ENCODE measurements around the gene RBMS3. TPM values are rescaled to one million over a fixed set of nuclear protein-coding genes. Genes with fewer than 3 reads are reported as not detected.
"Not testable (repeated sequence)": the region's sequence is repeated elsewhere in the genome, so short reads cannot be mapped to it uniquely, and the experiment has no call there.

The RBMS3 gene
- total RNA-seq, 3 donors from 2014 or later, result 48.4 to 117 (median 103) TPM

DNA sequence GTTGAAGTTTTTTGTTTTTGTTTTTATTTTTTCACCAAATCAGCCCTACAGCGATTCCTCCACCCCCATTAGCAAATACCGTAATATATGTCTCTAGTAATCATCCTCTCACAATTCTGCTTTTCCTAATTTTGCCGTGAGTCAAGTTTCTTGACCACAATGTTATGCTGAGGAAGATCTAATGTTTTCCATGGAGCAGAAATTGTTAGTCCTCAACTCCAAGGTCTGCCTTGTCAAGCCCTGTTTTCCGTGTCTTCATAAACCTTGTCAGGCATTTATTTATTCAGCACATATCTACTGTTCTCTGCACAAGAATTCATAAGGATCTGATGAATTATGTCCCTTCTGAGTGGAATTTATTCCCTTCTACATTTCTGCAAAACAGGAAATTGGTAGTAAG lies 372.8 kb downstream of the RBMS3 start:
- H3K27ac ChIP-seq, result no peak overlapping the region
- H3K9me3 ChIP-seq, result no peaks in the 10 kb centered on the region
- no peak overlapping the region for H3K4me3 ChIP-seq
- TF ChIP-seq, protein P1, sequence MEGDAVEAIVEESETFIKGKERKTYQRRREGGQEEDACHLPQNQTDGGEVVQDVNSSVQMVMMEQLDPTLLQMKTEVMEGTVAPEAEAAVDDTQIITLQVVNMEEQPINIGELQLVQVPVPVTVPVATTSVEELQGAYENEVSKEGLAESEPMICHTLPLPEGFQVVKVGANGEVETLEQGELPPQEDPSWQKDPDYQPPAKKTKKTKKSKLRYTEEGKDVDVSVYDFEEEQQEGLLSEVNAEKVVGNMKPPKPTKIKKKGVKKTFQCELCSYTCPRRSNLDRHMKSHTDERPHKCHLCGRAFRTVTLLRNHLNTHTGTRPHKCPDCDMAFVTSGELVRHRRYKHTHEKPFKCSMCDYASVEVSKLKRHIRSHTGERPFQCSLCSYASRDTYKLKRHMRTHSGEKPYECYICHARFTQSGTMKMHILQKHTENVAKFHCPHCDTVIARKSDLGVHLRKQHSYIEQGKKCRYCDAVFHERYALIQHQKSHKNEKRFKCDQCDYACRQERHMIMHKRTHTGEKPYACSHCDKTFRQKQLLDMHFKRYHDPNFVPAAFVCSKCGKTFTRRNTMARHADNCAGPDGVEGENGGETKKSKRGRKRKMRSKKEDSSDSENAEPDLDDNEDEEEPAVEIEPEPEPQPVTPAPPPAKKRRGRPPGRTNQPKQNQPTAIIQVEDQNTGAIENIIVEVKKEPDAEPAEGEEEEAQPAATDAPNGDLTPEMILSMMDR (IDR thresholded peaks at IDR 0.05), result no peak
- TF ChIP-seq POLR2AphosphoS5 (IDR thresholded peaks at IDR 0.05), result no peak
- no peak for TF ChIP-seq POLR2A (IDR thresholded peaks at IDR 0.05)
- no peaks in the 10 kb centered on the region for H3K27me3 ChIP-seq
- DNase-seq (ENCODE audit: low spot score in 2 of 2), result no peak
- intact Hi-C loops (cut with DNase I; ENCODE audit: low total_unique reads), result no loop called here
- H3K36me3 ChIP-seq, result no peaks in the 10 kb centered on the region
- H3K4me1 ChIP-seq, result no peaks in the 10 kb centered on the region

DNA sequence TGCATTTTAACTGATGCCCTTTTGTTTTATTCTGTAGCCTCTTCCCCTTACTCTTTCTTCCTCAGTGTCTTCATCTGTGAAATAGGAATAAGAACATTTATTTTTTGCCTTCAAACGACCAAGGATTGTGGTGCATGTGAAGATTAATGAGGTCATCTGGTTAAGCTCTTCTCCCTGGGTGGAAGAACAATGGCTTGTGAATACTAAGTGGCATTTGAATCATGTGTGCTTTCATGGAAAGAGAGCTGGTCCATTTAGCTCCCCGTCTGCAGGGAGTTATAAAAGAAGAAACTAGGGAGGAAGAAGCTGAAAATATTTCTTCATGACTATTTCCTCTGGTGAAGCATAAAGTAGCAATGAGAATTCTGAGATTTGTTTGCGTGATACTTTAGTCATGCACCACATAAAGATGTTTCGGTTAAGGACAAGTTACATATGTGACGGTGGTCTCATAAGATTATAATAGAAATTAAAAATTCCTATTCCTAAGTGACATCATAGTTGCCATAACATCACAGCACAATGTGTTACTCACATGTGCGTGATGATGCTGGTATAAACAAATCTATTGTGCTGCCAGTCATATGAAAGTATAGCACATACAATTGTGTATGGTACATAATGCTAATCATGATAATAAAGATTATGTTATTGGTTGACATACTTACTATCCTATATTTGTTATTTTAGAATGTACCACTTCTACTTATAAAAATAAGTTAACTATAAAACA lies 374.3 kb downstream of the RBMS3 start:
- TF ChIP-seq POLR2AphosphoS5 (IDR thresholded peaks at IDR 0.05), result no peak
- TF ChIP-seq POLR2A (IDR thresholded peaks at IDR 0.05), result no peak
- TF ChIP-seq, protein P1 (IDR thresholded peaks at IDR 0.05), result no peak
- Histone ChIP-seq H3K4me3 (no peak overlapping the region), H3K27ac (no peak overlapping the region), H3K4me1 (no peaks in the 10 kb centered on the region), H3K27me3 (no peaks in the 10 kb centered on the region), H3K36me3 (no peaks in the 10 kb centered on the region), H3K9me3 (no peaks in the 10 kb centered on the region)
- intact Hi-C loops (cut with DNase I; ENCODE audit: low total_unique reads), result no loop called here
- no peak for DNase-seq (ENCODE audit: low spot score in 2 of 2)

GRCh38 chr3:29665688-29666087 lies 384.8 kb downstream of the RBMS3 start:
- DNase-seq (ENCODE audit: low spot score in 2 of 2), result no peak
- Histone ChIP-seq H3K4me1 (no peaks in the 10 kb centered on the region), H3K36me3 (no peaks in the 10 kb centered on the region), H3K27ac (no peak overlapping the region), H3K9me3 (no peaks in the 10 kb centered on the region), H3K27me3 (no peaks in the 10 kb centered on the region), H3K4me3 (no peak overlapping the region)
- intact Hi-C loops (cut with DNase I; ENCODE audit: low total_unique reads), result no loop called here
- no peak for TF ChIP-seq POLR2A (IDR thresholded peaks at IDR 0.05)

GRCh38 chr3:29668233-29668632 lies 387.4 kb downstream of the RBMS3 start:
- Histone ChIP-seq H3K27me3 (no peaks in the 10 kb centered on the region), H3K27ac (no peak overlapping the region), H3K36me3 (no peaks in the 10 kb centered on the region), H3K4me3 (no peak overlapping the region), H3K4me1 (no peaks in the 10 kb centered on the region), H3K9me3 (no peaks in the 10 kb centered on the region)
- no peak for TF ChIP-seq POLR2A (IDR thresholded peaks at IDR 0.05)
- no peak for TF ChIP-seq POLR2AphosphoS5 (IDR thresholded peaks at IDR 0.05)
- TF ChIP-seq, protein P1 (IDR thresholded peaks at IDR 0.05), result no peak
- intact Hi-C loops (cut with DNase I; ENCODE audit: low total_unique reads), result no loop called here
- DNase-seq (ENCODE audit: low spot score in 2 of 2), result no peak

DNA sequence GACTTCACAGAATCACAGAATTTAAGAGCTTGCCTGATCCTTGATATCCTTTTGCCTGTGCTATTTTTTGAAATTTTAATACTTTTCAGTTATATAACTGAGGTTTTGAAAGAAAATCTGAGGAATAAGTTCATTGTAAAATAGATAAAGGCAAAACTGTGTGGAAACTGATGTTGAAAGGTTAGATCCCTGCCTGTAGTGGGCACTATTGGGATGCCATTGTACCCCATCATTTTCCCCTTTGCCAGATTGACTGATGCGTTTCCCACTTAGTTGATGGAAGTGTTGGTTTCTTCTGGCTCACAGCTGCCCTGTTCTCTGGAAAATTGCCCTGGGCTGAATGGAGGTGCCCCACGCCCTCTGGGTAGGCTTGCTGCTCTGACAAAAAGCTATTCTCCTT lies 387.9 kb downstream of the RBMS3 start:
- Histone ChIP-seq H3K27ac (no peak overlapping the region), H3K27me3 (no peaks in the 10 kb centered on the region), H3K9me3 (no peaks in the 10 kb centered on the region), H3K4me1 (no peaks in the 10 kb centered on the region), H3K36me3 (no peaks in the 10 kb centered on the region), H3K4me3 (no peak overlapping the region)
- DNase-seq (ENCODE audit: low spot score in 2 of 2), result no peak
- intact Hi-C loops (cut with DNase I; ENCODE audit: low total_unique reads), result no loop called here
- TF ChIP-seq, protein P1 (IDR thresholded peaks at IDR 0.05), result no peak
- TF ChIP-seq POLR2A (IDR thresholded peaks at IDR 0.05) (no peak), POLR2AphosphoS5 (IDR thresholded peaks at IDR 0.05) (no peak)

GRCh38 chr3:29670476-29670875 lies 389.6 kb downstream of the RBMS3 start:
- H3K27ac ChIP-seq; H3K27me3 ChIP-seq; DNase-seq (ENCODE audit: low spot score in 2 of 2); intact Hi-C loops (cut with DNase I; ENCODE audit: low total_unique reads); H3K36me3 ChIP-seq; H3K4me3 ChIP-seq; H3K4me1 ChIP-seq; H3K9me3 ChIP-seq: not testable (repeated sequence)
